ENCODE data around the gene FKBP9. TPM values are rescaled to one million over a fixed set of nuclear protein-coding genes. Genes with fewer than 3 reads are reported as not detected.

The FKBP9 gene
- total and polyA plus RNA-seq, 11 donors = 37.1 to 146 (median 121) TPM

GRCh38 chr7:33009734-33010133 is 52.5 kb downstream of the FKBP9 start:
- WGBS, 4 donors = 92 to 98% (median 96%) methylated on average over 2 of the region's 2 CpGs
- Histone ChIP-seq H3K36me3 (peaks cover 0 to 56% (median 30%) of the 10 kb centered on the region in 9 donors), H3K27ac (no peak overlapping the region), H3K4me3 (no peak overlapping the region), H3K27me3 (no peaks in the 10 kb centered on the region), H3K9me3 (no peaks in the 10 kb centered on the region), H3K4me1 (no peaks in the 10 kb centered on the region)
- ATAC-seq (no peak), DNase-seq (no peak)
- no peak for TF ChIP-seq CTCF (IDR thresholded peaks at IDR 0.05)
- TF ChIP-seq POLR2A (IDR thresholded peaks at IDR 0.05) = no peak
- intact Hi-C loops (cut with DNase I) = no loop called here

GRCh38 chr7:33012364-33012763 is 55.1 kb downstream of the FKBP9 start:
- Histone ChIP-seq H3K27ac (no peak overlapping the region), H3K36me3 (peaks cover 0 to 63% (median 48%) of the 10 kb centered on the region in 9 donors), H3K27me3 (no peaks in the 10 kb centered on the region), H3K9me3 (no peaks in the 10 kb centered on the region), H3K4me1 (no peaks in the 10 kb centered on the region), H3K4me3 (no peak overlapping the region)
- intact Hi-C loops (cut with DNase I) = no loop called here
- TF ChIP-seq POLR2A (IDR thresholded peaks at IDR 0.05) = no peak
- TF ChIP-seq CTCF (IDR thresholded peaks at IDR 0.05) = no peak
- DNase-seq = no peak
- no peak for ATAC-seq

- Histone ChIP-seq H3K9me3 (no peaks in the 10 kb centered on the region), H3K27me3 (no peaks in the 10 kb centered on the region), H3K27ac (no peak overlapping the region), H3K4me1 (no peaks in the 10 kb centered on the region), H3K36me3 (peaks cover 0 to 88% (median 76%) of the 10 kb centered on the region in 9 donors), H3K4me3 (no peak overlapping the region)
- DNase-seq = no peak
- WGBS, 4 donors = 86 to 91% (median 88%) methylated on average over 4 of the region's 4 CpGs
- intact Hi-C loops (cut with DNase I) = no loop called here
- no peak for TF ChIP-seq CTCF (IDR thresholded peaks at IDR 0.05)
- no peak for TF ChIP-seq POLR2A (IDR thresholded peaks at IDR 0.05)
- ATAC-seq = no peak
These were observed 67.0 kb downstream of the FKBP9 start for GRCh38 chr7:33024189-33024757.

GRCh38 chr7:33035776-33036175 is 78.5 kb downstream of the FKBP9 start:
- no peak overlapping the region for H3K27ac ChIP-seq
- 94 to 96% (median 96%) methylated on average over 2 of the region's 2 CpGs for WGBS, 4 donors
- no peak overlapping the region for H3K4me3 ChIP-seq
- H3K27me3 ChIP-seq = no peaks in the 10 kb centered on the region
- peaks cover 0 to 8% (median 0%) of the 10 kb centered on the region in 9 donors for H3K36me3 ChIP-seq
- H3K4me1 ChIP-seq = peaks cover 0 to 26% (median 18%) of the 10 kb centered on the region in 12 donors
- TF ChIP-seq CTCF (IDR thresholded peaks at IDR 0.05) (no peak), POLR2A (IDR thresholded peaks at IDR 0.05) (no peak)
- intact Hi-C loops (cut with DNase I) = loop anchor here in 1 of 10 donors (5.0 kb wide), 1 partner anchor 78 kb away; the partner anchor contains the start of gene FKBP9
- H3K9me3 ChIP-seq = no peaks in the 10 kb centered on the region
- no peak for DNase-seq
- ATAC-seq = no peak

Data from heart left ventricle (tissue), 16 donors.